ENCODE measurements around the gene CASR. TPM values are rescaled to one million over a fixed set of nuclear protein-coding genes. Genes with fewer than 3 reads are reported as not detected.

Gene CASR
- total RNA-seq, 1 donor, result not detected

DNA sequence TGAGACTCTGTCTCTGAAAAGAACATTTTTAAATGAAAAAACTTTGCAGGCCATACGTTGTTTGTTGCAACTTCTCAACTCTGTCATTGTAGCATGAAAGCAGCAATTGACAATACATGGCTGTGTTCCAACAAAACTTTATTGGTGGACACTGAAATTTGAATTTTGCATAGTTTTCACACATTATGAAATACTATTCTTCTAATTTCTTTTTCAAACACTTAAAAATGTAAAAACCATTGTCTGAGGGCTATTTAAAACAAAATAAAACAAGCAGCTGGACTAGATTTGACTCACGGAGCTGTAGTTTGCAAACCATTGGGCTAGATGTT, 123.1 kb downstream of the CASR start:
- TF ChIP-seq, protein P1, sequence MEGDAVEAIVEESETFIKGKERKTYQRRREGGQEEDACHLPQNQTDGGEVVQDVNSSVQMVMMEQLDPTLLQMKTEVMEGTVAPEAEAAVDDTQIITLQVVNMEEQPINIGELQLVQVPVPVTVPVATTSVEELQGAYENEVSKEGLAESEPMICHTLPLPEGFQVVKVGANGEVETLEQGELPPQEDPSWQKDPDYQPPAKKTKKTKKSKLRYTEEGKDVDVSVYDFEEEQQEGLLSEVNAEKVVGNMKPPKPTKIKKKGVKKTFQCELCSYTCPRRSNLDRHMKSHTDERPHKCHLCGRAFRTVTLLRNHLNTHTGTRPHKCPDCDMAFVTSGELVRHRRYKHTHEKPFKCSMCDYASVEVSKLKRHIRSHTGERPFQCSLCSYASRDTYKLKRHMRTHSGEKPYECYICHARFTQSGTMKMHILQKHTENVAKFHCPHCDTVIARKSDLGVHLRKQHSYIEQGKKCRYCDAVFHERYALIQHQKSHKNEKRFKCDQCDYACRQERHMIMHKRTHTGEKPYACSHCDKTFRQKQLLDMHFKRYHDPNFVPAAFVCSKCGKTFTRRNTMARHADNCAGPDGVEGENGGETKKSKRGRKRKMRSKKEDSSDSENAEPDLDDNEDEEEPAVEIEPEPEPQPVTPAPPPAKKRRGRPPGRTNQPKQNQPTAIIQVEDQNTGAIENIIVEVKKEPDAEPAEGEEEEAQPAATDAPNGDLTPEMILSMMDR (IDR thresholded peaks at IDR 0.05; ENCODE audit: insufficient read depth, low read depth, low read length), result no peak
- DNase-seq (ENCODE audit: low read depth), result no peak
- no peak overlapping the region for H3K4me3 ChIP-seq (ENCODE audit: low read depth, low read length)

DNA sequence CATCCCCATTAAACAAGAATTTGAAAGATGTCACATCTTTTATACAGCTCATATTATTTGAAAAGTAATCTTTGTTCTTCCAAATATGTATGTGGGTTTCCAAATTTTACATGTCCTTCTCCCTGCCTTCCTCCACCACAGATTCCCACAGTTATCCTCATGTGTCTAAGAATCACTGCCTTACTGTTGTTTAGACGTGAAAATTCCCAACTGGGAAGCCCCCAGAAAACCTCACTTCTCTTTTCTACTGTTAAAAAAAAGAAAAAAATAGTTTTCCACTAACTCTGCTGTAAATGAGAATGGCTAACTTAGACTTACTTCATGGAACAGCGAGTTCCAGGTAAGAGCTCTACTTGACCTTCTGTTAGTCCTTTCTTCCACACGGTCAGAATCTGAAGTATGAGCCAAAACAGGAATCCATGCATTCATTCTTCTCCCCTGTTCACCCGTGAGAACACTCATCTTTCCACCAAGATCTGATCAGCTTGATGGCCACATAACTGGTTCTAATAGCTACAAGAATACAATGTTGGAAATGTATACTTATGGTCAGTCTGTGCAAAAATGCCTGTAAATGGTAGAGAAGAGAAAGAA, 123.7 kb downstream of the CASR start:
- no peak for DNase-seq (ENCODE audit: low read depth)
- no peak overlapping the region for H3K4me3 ChIP-seq (ENCODE audit: low read depth, low read length)
- TF ChIP-seq, protein P1 (IDR thresholded peaks at IDR 0.05; ENCODE audit: insufficient read depth, low read depth, low read length), result no peak

DNA sequence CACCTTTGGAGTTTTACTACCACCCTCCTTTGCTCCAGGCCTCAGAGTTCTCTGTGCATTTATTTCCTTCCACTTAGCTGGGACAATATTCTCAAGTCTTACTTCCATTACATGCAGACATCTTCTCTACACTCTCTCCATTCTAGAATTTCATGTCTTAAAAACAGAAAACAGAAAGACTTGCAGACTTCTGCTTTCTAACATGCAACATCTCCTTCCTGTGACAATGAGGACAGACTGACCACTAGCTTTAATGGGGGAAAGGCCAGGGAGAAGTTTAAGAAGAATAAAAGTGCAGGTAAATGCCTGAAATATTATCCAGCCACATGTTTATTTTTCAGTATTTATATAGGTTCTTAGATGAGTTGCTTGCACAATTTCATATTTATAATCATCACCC, 124.5 kb downstream of the CASR start:
- no peak for DNase-seq (ENCODE audit: low read depth)
- no peak overlapping the region for H3K4me3 ChIP-seq (ENCODE audit: low read depth, low read length)
- TF ChIP-seq, protein P1 (IDR thresholded peaks at IDR 0.05; ENCODE audit: insufficient read depth, low read depth, low read length), result no peak

DNA sequence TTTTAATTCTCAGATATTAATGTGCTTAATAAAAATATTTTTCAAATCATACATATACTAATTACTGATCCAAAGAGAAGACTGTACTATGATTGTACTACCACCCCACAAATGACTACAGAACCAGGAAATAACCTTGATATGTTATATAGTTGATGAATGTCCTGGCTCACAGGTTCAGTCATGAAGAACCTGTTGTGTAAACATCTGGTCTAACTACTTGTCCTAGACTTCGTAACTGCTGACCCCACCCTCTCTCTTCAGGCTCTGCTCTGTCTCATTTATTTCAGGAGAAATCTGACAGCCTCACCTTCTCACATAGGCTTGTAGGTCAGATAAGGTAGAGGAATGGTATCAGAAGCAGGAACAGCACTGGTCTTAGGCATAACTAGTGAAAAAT, 126.9 kb downstream of the CASR start:
- DNase-seq (ENCODE audit: low read depth), result no peak
- TF ChIP-seq, protein P1 (IDR thresholded peaks at IDR 0.05; ENCODE audit: insufficient read depth, low read depth, low read length), result no peak
- no peak overlapping the region for H3K4me3 ChIP-seq (ENCODE audit: low read depth, low read length)

DNA sequence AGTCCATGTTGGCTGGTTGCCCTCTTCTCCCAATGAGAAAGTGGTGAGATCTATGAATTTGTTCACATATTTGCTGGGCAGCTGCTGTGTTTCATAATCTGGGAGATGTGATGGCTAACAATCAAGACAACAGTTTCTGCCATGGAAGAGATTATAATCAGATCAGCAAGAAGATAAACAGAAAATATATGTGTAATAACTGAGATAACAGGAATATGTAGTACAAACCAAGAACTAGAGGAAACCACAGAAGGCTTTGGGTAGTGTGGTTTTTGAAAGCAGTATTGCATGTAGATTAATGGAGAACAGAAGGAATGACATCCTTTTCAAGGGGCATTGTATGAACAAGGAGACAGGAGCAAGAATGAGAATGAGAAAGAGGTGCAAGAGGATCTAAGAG, 129.4 kb downstream of the CASR start:
- TF ChIP-seq, protein P1 (IDR thresholded peaks at IDR 0.05; ENCODE audit: insufficient read depth, low read depth, low read length), result no peak
- no peak overlapping the region for H3K4me3 ChIP-seq (ENCODE audit: low read depth, low read length)
- no peak for DNase-seq (ENCODE audit: low read depth)

DNA sequence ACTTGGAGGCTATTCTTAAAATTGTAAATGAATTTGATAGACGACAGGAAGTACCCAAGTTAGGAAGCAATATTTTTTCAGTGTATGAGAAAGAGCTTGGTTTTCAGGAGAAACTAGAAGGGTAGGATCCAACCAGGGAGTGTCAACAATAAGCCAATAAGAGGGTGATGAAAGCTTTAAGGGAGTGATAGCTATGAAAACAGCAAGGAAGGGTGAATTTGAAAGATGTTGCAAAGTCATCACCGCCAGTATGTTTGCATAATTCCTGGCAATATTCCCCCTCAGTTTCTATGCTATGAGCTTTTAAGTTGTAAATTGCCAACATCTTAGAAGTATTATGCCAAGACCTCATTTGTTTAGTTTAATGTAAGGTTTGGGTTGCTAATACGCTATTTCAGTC, 129.8 kb downstream of the CASR start:
- H3K4me3 ChIP-seq (ENCODE audit: low read depth, low read length), result no peak overlapping the region
- TF ChIP-seq, protein P1 (IDR thresholded peaks at IDR 0.05; ENCODE audit: insufficient read depth, low read depth, low read length), result no peak
- no peak for DNase-seq (ENCODE audit: low read depth)

DNA sequence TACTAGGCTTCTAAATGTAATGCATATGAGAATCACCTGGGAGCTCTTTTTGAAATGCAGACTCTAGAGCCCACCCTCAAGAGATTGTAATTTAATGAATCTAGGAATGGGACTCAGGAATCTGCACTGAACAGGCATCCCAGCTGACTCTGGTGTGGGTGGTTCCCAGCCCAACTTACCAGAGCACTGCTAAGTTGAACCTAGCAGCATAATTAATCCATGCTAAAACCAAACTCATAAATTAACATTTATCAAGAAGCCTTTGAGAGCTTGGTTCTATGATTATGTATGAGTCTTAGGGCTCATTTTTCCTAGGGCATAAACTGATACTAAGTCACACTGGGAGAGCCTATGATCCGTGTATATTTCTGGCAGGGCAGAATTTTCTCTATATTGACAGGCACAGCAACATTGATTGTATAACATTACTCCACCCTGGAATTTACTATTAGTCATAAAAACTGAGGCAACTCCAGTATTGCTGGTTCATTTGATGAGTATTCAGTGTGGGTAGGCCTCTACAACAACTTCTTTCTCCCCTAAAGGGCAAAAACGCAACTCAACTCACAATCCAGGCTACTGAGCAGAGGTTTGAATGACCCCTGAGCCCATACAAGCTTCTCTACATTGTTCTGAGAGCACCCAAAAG, 130.9 kb downstream of the CASR start:
- DNase-seq (ENCODE audit: low read depth), result no peak
- H3K4me3 ChIP-seq (ENCODE audit: low read depth, low read length), result no peak overlapping the region
- TF ChIP-seq, protein P1 (IDR thresholded peaks at IDR 0.05; ENCODE audit: insufficient read depth, low read depth, low read length), result no peak

Measured in fibroblast of villous mesenchyme (primary cell).